IMR-90 (cell line): ENCODE data around the gene NFASC. TPM values are rescaled to one million over a fixed set of nuclear protein-coding genes. Genes with fewer than 3 reads are reported as not detected.

Experiments
- ATAC-seq: fragments of 200-7000 bp; cut with Tn5 transposase; 2 replicates; pipeline ENCODE4 v1.9.1; 2020; ENCODE audit warnings: low read depth, mild to moderate bottlenecking, moderate library complexity
- BruUV-seq: library from RNA; stranded (reverse); fragments of 400-500 nt; replicated peaks from 2 replicates; lab custom pipeline; 2021; lab: Mats Ljungman, UMichigan
- CTCF ChIA-PET: fragments of 300-600 bp; formaldehyde crosslinking; extraction: SDS; loops from one replicate; lab custom pipeline; 2021; ENCODE audit warnings: antibody characterized with exemption; lab: Yijun Ruan, JAX
- POLR2A ChIA-PET: fragments of 300-600 bp; sonication (Branson Sonifier 250); formaldehyde crosslinking; loops from one replicate; lab custom pipeline; 2022; ENCODE audit warnings: antibody characterized with exemption; ENCODE audit not compliant: unreplicated experiment; lab: Charles Lee
- DNase-seq: peaks from one replicate; pipeline ENCODE4 v3.0.0; 2013
- H2AFZ ChIP-seq: replicated peaks from 2 replicates; pipeline ENCODE3; 2013; ENCODE audit warnings: low read length, mild to moderate bottlenecking; ENCODE audit not compliant: poor library complexity
- H2AK5ac ChIP-seq: 2 replicates; pipeline ENCODE4 v1.6.1; 2013; ENCODE audit warnings: low read depth, low read length, inconsistent platforms
- H2AK9ac ChIP-seq: replicated peaks from 2 replicates; pipeline ENCODE3; 2013; ENCODE audit warnings: mild to moderate bottlenecking, low read depth, low read length, moderate library complexity; ENCODE audit not compliant: poor library complexity
- H2BK120ac ChIP-seq: 2 replicates; pipeline ENCODE4 v1.6.1; 2013; ENCODE audit warnings: low read depth, low read length, inconsistent platforms
- H2BK15ac ChIP-seq: 3 replicates; pipeline ENCODE4 v1.6.1; 2013; ENCODE audit warnings: low read depth, low read length, inconsistent platforms
- H2BK20ac ChIP-seq: 2 replicates; pipeline ENCODE4 v1.6.1; 2013; ENCODE audit warnings: low read depth, mild to moderate bottlenecking, inconsistent platforms, low read length, moderate library complexity
- H2BK5ac ChIP-seq: 2 replicates; pipeline ENCODE4 v1.6.1; 2013; ENCODE audit warnings: mild to moderate bottlenecking, low read depth, low read length, inconsistent platforms; ENCODE audit not compliant: poor library complexity, severe bottlenecking
- H3K14ac ChIP-seq: replicated peaks from 2 replicates; pipeline ENCODE4 v1.6.1; 2013; ENCODE audit warnings: low read depth, low read length, inconsistent platforms
- H3K18ac ChIP-seq: 2 replicates; pipeline ENCODE4 v1.6.1; 2013; ENCODE audit warnings: low read depth, low read length, control low read depth
- H3K23ac ChIP-seq: 2 replicates; pipeline ENCODE4 v1.6.1; 2013; ENCODE audit warnings: low read depth, low read length, inconsistent platforms
- H3K27ac ChIP-seq: 2 replicates; pipeline ENCODE4 v1.5.1; 2013; ENCODE audit warnings: mild to moderate bottlenecking, control low read depth, low read length; ENCODE audit not compliant: insufficient read depth
- H3K27me3 ChIP-seq: 2 replicates; pipeline ENCODE4 v1.6.1; 2013; ENCODE audit warnings: low read length; ENCODE audit not compliant: control insufficient read depth, insufficient read depth
- H3K36me3 ChIP-seq: 2 replicates; pipeline ENCODE4 v1.6.1; 2013; ENCODE audit warnings: low read length, mixed read lengths; ENCODE audit not compliant: control insufficient read depth, insufficient read depth
- H3K4ac ChIP-seq: 2 replicates; pipeline ENCODE4 v1.6.1; 2013; ENCODE audit warnings: low read depth, low read length, inconsistent platforms
- H3K4me1 ChIP-seq: 2 replicates; pipeline ENCODE4 v1.6.1; 2013; ENCODE audit warnings: low read length, mixed read lengths; ENCODE audit not compliant: control insufficient read depth, insufficient read depth
- H3K4me2 ChIP-seq: 2 replicates; pipeline ENCODE4 v1.6.1; 2013; ENCODE audit warnings: low read depth, mild to moderate bottlenecking, control low read depth, low read length, moderate library complexity
- H3K4me3 ChIP-seq: 2 replicates; pipeline ENCODE4 v1.5.1; 2013; ENCODE audit warnings: low read depth, mild to moderate bottlenecking, control low read depth, low read length, moderate library complexity; ENCODE audit not compliant: insufficient read depth
- H3K56ac ChIP-seq: 2 replicates; pipeline ENCODE4 v1.6.1; 2013; ENCODE audit warnings: low read length, inconsistent platforms; ENCODE audit not compliant: insufficient read depth; ENCODE audit errors: extremely low read depth
- H3K79me1 ChIP-seq, 2 experiments: 2 replicates each; pipeline ENCODE4 v1.6.1; 2013; ENCODE audit warnings: low read length in 2 of 2, inconsistent platforms in 1 of 2, low read depth in 1 of 2
- H3K9ac ChIP-seq: 2 replicates; pipeline ENCODE4 v1.6.1; 2013; ENCODE audit warnings: low read depth, low read length, control low read depth
- H3K9me1 ChIP-seq: 2 replicates; pipeline ENCODE4 v1.6.1; 2013; ENCODE audit warnings: low read length, inconsistent platforms; ENCODE audit not compliant: insufficient read depth
- H3K9me3 ChIP-seq: 2 replicates; pipeline ENCODE4 v1.6.1; 2013; ENCODE audit warnings: low read length; ENCODE audit not compliant: control insufficient read depth, insufficient read depth
- H4K20me1 ChIP-seq: 2 replicates; pipeline ENCODE4 v1.6.1; 2013; ENCODE audit warnings: low read length, inconsistent platforms; ENCODE audit not compliant: insufficient read depth
- H4K5ac ChIP-seq: 2 replicates; pipeline ENCODE4 v1.6.1; 2013; ENCODE audit warnings: mild to moderate bottlenecking, low read depth, low read length, control low read depth
- H4K8ac ChIP-seq, 2 experiments: 2 replicates each; pipeline ENCODE4 v1.6.1; 2013; ENCODE audit warnings: low read depth in 2 of 2, low read length in 2 of 2, control low read depth in 1 of 2, inconsistent platforms in 1 of 2
- H4K91ac ChIP-seq: 2 replicates; pipeline ENCODE4 v1.6.1; 2013; ENCODE audit warnings: low read depth, low read length, inconsistent platforms; ENCODE audit not compliant: insufficient read depth
- BHLHE40 ChIP-seq: fragments of 150-350 bp; IDR thresholded peaks from 2 replicates; pipeline ENCODE4 v1.6.1; 2016; ENCODE audit warnings: mild to moderate bottlenecking, low read depth, low read length
- CTCF ChIP-seq: conservative IDR thresholded peaks from 2 replicates; pipeline ENCODE4 v1.5.1; 2012; ENCODE audit warnings: mild to moderate bottlenecking, low read depth, low read length, improper control_type of control experiment
- MAFK ChIP-seq: IDR thresholded peaks from 2 replicates; pipeline ENCODE4 v1.6.1; 2012; ENCODE audit warnings: low read depth, low read length, improper control_type of control experiment
- NFE2L2 ChIP-seq: fragments of 150-350 bp; IDR thresholded peaks from 2 replicates; pipeline ENCODE4 v1.6.1; 2016; ENCODE audit warnings: low read depth, mild to moderate bottlenecking, low read length
- SMC3 ChIP-seq: fragments of 150-350 bp; IDR thresholded peaks from 2 replicates; pipeline ENCODE4 v1.6.1; 2016; ENCODE audit warnings: low read depth, mild to moderate bottlenecking, antibody characterized with exemption, low read length, moderate library complexity
- WGBS, 2 experiments: methylation state at CpG; one replicate each; pipeline versions ENCODE4 v1.1.5 to v1.1.7; 2013; ENCODE audit warnings: missing lambda C conversion rate in 2 of 2; ENCODE audit not compliant: insufficient read length in 1 of 2; ENCODE audit errors: extremely low coverage in 2 of 2; 5-methylcytosine and 5-hydroxymethylcytosine counted together
- dilution Hi-C: fragments of 300-500 bp; cut with HindIII; formaldehyde crosslinking; loops from one replicate; pipeline ENCODE4 v1.14.3; 2018; ENCODE audit warnings: low sequenced_read_pairs; ENCODE audit not compliant: unreplicated experiment
- in situ Hi-C: fragments of 300-500 bp; cut with MboI; formaldehyde crosslinking; loops from 3 replicates; pipeline ENCODE4 v1.14.3; 2019; ENCODE audit warnings: low sequenced_read_pairs, inconsistent platforms, mixed read lengths
- intact Hi-C: fragments of 100-400 bp; cut with micrococcal nuclease; formaldehyde crosslinking; loops from 2 replicates; pipeline ENCODE4 v1.10.0; 2022
- polyA plus RNA-seq, 3 experiments: library from polyadenylated mRNA; depleted of rRNA; stranded (reverse); fragments of >200 nt; gene quantifications; 2 replicates each; pipeline ENCODE4 v1.2.3, GENCODE V29; 2012; ENCODE audit warnings: low replicate concordance in 1 of 3
- total RNA-seq: library from RNA; depleted of rRNA; stranded (reverse); fragments of >200 nt; gene quantifications from 2 replicates; pipeline ENCODE4 v1.2.3, GENCODE V29; 2012
- TF ChIP-seq, protein P1 (sequence below): fragments of 150-350 bp; IDR thresholded peaks from 2 replicates; pipeline ENCODE4 v1.6.1; 2017; ENCODE audit warnings: mild to moderate bottlenecking, antibody characterized with exemption, low read length, low read depth

Gene NFASC
- total and polyA plus RNA-seq, 2 of the 4 experiments (the other 2 are of a cell fraction) = 0.18 to 0.79 TPM

DNA sequence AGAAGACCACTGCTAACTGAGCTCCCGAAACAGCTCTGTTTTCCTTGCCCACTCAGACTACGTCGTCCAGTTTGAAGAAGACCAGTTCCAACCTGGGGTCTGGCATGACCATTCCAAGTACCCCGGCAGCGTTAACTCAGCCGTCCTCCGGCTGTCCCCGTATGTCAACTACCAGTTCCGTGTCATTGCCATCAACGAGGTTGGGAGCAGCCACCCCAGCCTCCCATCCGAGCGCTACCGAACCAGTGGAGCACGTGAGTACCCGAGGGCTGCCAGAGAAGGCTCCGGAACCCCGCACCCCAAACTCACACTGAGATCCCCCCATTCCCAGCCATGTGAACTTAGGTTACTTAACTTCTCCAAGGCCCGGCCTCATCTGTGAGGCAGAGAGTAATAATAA lies 108.6 kb downstream of the NFASC start:
- H3K79me1 ChIP-seq = no peaks in the 10 kb centered on the region
- no peak overlapping the region for H3K27ac ChIP-seq
- no peak overlapping the region for H2BK20ac ChIP-seq
- no peaks in the 10 kb centered on the region for H3K36me3 ChIP-seq
- ChIA-PET POLR2A (no interaction called here), CTCF (interaction anchor here (1.0 to 2.1 kb wide), 3 partner anchors 10 to 277 kb away, joined by 4 to 8 read pairs (median 7); no protein-coding TSS in a partner anchor)
- H3K27me3 ChIP-seq = peaks cover 31% of the 10 kb centered on the region
- H3K23ac ChIP-seq = no peak overlapping the region
- H2BK5ac ChIP-seq = no peak overlapping the region
- H2BK15ac ChIP-seq = no peak overlapping the region
- 79% methylated on average over 10 of the region's 18 CpGs; no CpG with 5 or more reads in 1 of the 2 experiments for WGBS, 2 experiments
- no peak overlapping the region for H3K4me3 ChIP-seq
- no peaks in the 10 kb centered on the region for H3K9me1 ChIP-seq
- no peak overlapping the region for H4K5ac ChIP-seq
- no peaks in the 10 kb centered on the region; the same call in 1 of the 2 replicates for H4K20me1 ChIP-seq
- H2AK5ac ChIP-seq = no peak overlapping the region
- in situ Hi-C loops (loop anchor here (5.0 kb wide), 1 partner anchor 278 kb away; no protein-coding TSS in a partner anchor), intact Hi-C loops (no loop called here), dilution Hi-C loops (no loop called here)
- H2AK9ac ChIP-seq = no peak overlapping the region
- no peak overlapping the region for H2AFZ ChIP-seq
- no peak overlapping the region for H4K8ac ChIP-seq
- H3K18ac ChIP-seq = no peak overlapping the region
- no peaks in the 10 kb centered on the region for H3K9me3 ChIP-seq
- TF ChIP-seq CTCF = no peak
- no peak for TF ChIP-seq BHLHE40
- TF ChIP-seq, protein P1, sequence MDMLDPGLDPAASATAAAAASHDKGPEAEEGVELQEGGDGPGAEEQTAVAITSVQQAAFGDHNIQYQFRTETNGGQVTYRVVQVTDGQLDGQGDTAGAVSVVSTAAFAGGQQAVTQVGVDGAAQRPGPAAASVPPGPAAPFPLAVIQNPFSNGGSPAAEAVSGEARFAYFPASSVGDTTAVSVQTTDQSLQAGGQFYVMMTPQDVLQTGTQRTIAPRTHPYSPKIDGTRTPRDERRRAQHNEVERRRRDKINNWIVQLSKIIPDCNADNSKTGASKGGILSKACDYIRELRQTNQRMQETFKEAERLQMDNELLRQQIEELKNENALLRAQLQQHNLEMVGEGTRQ = no peak
- TF ChIP-seq MAFK = no peak
- TF ChIP-seq SMC3 = no peak
- no peak for TF ChIP-seq NFE2L2
- ATAC-seq (no peak), DNase-seq (no peak)
- no peak overlapping the region for H3K4ac ChIP-seq
- H4K91ac ChIP-seq = no peak overlapping the region
- no peak overlapping the region for H3K56ac ChIP-seq
- no peaks in the 10 kb centered on the region for H3K4me1 ChIP-seq
- no peak overlapping the region for H2BK120ac ChIP-seq
- H3K4me2 ChIP-seq = no peak overlapping the region
- no peak overlapping the region for H3K9ac ChIP-seq
- no peak overlapping the region for H3K14ac ChIP-seq
- no TSS peak for BruUV-seq
